ENCODE measurements around the gene PRUNE2.
"Not testable (repeated sequence)": the region's sequence is repeated elsewhere in the genome, so short reads cannot be mapped to it uniquely, and the experiment has no call there.

Gene PRUNE2

DNA sequence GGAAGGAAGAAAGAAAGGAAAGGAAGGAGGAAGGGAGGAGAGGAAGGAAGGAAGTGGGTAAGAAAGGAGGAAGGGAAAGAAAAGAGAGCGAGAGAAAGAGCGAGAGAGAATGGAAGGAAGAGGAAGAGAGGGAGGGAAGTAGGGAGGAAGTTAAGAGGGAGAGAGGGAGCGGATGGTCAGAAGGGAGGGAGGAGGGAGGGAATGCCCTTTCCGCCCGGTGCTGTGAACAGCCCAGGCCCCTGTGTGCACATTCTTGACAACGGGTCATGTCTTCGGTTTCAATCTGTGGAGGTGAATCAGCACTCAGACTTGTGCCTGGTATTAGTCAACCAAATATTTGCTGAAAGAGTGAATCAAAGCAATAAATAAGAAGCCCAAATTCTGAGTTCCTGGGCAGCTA, 39.2 kb downstream of the PRUNE2 start:
- peak; percentile 99 for DNase-seq

DNA sequence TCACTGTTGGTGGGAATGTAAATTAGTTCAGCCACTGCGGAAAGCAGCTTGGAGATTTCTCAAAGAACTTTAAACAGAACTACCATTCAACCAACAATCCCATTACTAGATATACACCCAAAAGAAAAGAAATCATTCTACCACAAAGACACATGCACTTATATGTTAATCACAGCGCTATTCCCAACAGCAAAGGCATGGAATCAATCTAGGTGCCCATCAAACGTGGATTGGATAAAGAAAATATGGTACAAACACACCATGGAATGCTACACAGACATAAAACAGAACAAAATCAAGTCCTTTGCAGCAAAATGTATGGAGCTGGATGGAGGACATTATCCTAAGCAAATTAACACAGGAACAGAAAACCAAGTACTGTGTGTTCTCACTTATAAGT, 42.1 kb downstream of the PRUNE2 start:
- no peak for DNase-seq

DNA sequence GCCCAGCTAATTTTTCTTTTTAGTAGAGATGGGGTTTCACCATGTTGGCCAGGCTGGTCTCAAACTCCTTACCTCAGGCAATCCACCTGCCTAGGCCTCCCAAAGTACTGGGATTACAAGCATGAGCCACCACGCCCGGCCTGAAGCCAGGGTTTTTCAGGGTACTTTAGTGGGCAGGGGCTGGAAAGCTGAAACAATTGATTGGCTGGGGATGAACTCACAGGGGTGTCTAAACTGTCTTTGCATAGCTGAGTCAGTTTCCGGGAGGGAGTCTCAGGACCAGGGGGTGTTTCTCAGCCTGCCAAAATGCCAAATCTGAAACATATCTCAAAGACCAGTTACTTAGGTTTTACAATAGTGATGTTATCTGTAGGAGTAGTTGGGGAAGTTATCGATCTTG, 46.1 kb downstream of the PRUNE2 start:
- no peak for DNase-seq

DNA sequence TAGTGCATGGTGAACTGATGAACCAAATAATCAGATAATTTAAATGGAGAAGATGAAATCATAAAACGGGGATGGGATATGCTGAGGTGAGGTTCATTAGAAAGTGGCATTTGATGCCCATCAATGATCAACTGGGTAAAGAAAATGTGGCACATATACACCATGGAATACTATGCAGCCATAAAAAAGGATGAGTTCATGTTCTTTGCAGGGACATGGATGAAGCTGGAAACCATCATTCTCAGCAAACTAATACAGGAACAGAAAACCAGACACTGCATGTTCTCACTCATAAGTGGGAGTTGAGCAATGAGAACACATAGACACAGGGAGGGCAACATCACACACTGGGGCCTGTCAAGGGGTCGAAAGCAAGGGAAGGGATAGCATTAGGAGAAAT, 47.7 kb downstream of the PRUNE2 start:
- DNase-seq, result not testable (repeated sequence)

DNA sequence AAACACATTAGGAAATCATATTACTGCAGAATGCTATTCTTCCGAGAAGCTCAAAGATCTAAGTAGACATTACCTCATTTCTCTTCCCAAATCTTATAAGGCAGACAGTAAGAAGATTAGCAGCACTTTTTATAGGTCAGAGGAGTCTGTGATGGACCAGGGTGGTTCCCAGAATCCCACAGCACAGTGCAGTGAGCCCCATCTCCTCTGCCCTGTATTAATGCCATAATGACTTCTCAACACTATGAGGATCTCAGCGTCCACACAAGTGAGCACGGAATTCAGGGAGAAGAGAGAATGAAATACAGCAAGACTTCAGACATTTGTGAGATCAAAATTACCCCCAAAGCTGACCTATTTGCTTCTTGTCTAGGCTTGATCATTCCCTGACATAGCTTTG, 49.9 kb downstream of the PRUNE2 start:
- no peak for DNase-seq

DNA sequence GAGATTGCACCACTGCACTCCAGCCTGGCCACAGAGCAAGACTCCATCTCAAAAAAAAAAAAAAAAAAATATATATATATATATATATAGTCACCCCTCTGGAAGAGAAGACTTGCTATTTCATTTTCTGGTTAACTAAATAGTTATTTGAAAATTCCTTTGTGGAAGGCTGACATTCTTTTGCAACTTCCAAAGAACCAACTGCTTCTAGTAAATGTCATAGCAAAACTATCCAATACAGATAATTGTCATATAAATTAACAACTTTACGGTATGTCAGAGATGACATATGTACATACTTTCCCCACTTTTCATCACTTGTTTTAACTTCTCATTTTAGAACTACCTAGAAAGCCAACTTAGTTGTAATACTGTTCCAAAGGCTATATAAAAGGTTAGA, 50.9 kb downstream of the PRUNE2 start:
- DNase-seq, result no peak

DNA sequence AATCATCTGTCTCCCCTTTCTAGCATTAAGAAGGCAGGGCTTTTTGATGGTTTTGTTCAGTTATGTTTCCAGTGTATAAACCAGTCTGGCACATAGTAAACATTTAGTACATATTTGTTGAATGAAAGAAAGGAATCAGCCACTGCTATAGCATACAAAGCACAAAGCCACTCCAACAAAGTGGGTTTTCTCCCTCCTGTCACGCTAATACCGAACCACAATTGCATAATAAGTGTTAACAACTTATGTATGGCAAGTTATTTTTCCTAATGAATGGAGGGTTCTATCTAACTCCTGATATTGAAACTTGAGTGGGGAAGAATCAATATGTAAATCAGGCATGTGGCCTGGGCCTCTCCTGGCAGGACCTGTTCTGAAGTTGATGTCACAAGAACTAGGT, 53.9 kb downstream of the PRUNE2 start:
- DNase-seq, result no peak

DNA sequence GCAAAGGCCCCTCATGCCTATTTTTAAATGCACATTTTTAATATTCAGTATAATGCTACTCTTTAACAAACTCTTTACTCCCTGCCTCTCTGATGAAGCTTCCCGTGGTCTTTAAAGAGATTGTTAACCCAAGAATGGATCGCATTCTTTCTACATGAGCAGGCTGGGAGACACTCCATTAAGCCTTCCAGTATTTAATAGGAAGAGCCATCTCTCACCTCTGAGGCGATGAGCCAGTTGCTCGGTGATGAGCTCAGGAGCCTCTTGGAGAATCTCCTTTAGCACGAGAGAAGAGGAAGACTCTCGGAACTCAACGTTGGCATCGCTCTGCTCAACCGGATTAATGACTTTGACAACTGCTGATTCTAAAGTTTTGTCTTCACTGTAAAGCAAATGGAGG, 59.6 kb downstream of the PRUNE2 start:
- no peak for DNase-seq

DNA sequence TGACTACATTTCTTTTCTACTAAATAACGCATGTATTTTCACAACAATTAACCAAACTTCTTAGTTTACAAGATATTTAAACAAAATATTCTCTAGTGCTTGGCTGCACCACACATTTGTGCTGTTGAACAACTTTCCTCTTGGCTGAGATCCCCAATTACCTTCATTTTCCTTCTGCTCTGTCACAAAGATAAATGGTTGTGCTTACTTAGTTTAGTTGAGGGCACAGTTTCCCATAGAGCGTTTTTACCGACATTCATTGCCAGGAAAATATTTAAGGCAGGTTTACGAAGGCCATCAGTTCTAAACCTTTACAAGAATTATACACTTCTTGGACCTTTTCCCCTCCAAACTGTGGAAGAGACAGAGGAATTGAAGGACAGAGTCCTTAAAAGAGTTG, 60.7 kb downstream of the PRUNE2 start:
- DNase-seq, result no peak

DNA sequence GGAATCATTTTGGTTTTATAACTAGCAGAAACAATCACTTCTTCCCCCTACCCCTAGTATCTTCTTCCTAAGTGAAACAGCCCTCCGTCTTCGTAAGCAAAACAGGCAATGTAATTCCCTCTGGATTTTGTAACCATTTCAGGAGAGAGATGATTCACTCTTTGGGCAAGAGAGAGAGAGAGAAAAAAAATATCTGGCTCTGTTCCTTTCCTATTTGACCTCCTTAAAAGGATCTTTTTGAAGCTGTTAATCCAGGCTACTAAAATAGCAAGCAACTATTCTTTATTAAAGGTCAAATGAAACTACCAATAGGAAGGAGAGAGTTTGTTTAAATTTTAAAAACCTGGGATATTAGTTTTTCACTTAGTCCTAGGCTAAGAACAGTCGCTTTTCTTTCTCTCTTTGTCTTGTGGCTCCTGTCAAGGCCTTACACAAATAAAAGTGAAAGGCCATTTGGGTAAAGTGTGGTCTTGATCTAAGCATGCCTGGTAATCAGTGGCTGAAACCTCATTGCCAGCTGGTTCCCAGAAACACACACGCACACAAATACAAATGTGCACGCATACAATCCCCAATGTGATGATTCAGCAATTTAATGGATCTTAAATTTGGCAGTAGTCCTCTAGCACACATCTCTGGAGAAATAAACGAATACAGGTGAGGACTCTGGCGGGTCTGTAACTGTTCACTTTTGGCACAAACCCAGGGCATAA, 70.2 kb downstream of the PRUNE2 start:
- DNase-seq, result peak; percentile 95

DNA sequence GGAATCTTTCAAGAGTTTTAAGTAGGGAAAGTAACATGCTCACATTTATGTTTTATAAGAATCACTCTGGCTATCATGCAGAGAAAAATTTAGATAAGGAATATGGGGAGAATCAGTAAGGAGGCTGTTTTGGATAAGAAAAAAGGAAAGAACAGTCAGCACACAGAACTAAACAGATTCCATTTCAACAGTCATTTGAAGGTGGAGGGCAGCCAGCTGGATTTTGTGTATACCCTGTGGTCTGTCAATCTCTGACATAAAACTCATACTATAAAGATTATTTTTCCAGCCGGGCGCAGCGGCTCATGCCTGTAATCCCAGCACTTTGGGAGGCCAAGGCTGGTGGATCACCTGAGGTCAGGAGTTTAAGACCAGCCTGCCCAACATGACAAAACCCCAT, 77.5 kb downstream of the PRUNE2 start:
- no peak for DNase-seq

DNA sequence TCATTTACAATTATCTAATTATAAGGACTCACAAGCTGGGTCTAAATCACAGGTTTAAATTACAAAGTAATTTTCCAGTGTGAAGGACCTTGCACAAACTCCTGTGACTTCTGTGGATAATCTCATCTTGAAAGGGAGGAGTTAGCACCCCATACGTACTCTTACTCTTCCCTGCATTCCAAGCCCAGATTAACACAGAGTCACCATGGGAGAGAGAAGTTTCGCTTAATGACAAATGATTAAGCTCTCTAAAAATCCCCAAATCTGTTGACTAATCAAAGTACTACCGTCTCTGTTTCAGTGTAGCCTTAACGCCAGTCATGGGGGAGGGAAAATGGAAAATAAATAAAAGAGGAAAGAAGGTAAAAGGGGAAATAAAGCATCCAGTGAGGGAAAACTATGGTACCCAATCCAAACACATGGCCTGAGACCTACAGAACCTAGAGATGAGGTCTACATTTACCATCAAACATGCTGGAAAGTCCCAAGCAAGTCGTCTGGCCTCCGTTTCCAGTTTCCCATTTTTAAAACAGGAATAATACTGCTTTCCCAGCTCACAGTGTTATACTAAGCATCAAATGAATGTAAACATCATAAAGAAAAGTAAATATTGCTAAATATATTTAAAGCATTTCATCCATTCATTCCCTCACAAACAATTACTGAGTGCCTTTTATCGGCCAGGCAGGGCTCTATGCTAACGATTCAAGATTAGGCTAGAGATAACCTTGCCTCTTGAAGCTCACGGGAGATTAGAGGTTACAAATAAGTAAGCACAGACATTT, 78.4 kb downstream of the PRUNE2 start:
- peak; percentile 26 for DNase-seq

DNA sequence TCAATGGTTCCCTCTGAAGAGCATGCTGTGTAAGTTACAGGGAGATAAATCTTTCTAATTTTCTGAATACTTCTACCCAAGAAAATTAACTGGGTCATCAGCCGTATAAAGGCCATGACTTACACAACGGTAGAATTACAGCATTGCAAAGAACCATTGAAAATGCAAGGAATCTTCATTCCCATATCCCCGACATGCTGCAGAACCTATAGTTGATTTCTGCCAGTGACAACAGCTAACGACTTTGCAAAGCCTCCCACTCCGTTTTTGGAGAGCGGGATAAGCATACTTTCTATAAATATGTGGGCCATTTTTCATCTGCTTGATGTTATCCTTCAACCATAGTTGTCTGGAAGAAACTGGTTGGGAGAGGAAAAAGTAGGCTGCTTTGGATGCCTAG, 85.5 kb downstream of the PRUNE2 start:
- no peak for DNase-seq

DNA sequence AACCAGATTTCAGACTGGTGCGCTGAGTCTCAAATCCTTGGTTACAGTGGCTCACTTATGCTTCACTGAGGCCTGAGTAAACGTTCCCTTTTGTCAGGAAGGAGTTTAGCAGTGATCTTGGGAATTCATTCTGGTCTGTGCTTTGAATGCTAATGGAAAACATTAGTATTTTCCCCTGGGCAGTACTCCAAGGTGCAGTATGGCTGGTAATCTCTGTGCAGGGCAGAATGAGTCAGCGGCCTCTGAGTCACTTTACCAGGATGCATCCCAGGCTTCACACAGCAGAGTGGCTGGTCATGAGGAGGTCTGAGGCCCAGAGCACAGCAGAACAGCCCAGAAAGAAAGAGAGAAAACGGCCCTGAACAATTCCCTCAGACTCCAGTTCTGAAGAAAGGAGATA, 87.6 kb downstream of the PRUNE2 start:
- DNase-seq, result peak; percentile 99

DNA sequence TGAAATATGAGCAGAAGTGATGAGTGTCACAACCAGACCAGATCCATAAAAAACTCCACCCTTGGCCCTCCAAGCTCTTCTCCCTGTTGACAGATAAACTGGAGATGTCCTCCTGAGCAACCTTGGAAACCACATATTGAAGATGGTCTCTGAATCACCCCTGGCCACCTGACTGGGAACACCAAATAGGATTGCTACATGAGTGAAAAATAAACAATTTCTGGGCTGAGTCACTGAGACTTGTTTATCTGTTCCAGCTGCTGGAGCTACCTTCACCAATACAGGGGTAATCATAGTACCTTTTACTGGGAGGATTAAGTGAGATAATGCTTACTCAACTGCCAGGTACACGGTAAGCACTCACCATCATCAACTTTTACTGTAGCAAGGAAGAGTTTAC, 88.4 kb downstream of the PRUNE2 start:
- peak; percentile 93 for DNase-seq

DNA sequence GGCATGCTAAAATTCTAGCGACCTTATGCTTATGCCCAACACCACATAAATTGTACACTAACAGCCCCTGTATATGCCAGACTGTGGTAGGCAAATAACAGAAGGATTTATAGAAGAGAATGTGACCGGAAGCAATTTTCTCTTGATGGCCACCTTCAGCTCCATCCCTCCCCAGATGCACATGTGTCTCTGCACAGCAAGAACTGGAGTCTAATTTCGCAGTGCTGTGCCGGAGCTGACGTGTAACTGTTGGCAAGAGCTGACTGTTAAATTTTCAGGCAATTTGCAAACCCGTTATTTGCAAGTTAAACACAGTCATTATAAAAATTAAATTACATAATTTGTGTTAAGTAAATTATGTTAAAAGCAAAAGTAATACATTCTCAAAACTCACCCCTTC, 93.3 kb downstream of the PRUNE2 start:
- no peak for DNase-seq

DNA sequence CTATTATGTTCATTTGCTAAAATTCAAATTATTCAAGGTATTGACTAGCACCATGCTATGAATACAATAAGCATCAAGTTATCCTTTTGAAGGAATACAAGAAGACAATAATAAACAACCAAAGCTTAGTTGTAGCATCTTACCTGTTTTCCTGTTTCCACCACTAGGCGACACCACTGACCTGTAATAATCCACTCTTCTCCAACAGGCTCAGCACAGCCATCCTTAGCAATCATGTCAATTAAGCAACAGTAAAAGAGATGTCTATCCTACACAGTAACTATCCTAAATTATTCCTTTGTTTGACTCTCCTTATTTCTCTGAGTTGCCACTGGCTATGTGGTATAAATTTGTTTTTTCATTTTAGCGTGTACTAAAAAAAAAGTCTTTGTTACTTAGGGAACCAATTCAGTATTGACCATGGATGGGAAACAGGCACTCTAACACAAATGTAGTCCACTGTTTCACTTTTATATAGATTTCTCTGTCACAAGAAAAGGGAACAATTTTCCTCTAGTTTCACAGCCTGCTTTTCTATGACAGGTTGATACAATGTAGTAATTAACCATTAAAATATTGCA, 95.4 kb downstream of the PRUNE2 start:
- peak; percentile 65 for DNase-seq

DNA sequence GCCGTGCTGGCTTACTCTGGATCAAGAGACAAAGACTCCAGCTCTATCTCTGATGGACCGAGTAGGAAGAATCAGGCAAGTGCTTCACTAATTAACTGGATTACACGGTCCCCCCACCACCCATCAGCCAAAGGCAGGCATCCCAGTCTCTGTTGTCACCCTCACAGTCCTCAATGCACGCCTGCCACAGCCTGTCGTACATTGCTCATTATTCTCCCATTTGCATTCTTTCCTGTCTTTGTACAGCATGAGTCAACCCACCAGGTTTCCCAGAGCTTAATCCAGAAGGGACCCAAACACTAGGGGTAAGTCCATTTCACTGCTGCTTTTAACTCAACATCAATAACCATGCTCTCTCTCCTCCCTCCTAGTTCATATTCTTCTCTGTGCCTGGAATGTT, 97.3 kb downstream of the PRUNE2 start:
- DNase-seq, result peak; percentile 15

DNA sequence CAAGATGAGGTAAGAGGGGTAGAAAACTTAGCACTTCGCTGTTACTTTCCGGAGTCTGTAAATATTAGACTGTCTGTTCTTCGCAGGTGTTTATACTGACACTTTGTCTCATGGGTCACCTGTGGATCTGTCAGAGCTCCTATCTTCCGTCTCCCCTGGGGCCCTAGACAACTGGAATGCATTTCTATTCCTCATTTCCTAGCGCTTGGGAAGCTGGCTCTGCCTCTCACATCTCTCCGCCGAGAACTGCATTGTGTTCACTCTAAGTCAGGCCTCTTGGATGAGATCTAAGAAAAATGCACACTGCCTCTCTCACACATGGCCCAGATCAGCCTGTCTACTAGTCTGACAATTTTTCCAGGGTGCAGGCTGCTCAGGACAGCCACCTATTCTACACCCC, 102.2 kb downstream of the PRUNE2 start:
- DNase-seq, result no peak

DNA sequence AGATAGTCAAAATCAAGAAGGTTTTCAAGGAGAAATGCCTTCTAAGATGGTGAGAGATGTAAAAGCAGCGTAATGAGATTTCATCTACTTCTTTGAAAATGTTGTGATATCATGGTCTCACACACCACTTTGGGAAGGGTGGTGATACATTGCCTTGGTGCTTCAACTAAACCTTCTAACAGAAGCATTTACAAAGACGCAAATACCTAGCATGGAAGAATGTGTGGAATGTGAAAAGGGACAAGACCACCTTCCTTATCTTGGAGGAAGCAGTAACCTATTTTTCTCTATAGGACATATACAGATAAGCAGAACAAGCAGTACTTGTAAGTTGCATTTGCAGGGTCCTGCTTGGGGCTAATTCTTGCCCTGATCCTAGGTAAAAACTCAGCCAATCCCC, 102.8 kb downstream of the PRUNE2 start:
- no peak for DNase-seq

DNA sequence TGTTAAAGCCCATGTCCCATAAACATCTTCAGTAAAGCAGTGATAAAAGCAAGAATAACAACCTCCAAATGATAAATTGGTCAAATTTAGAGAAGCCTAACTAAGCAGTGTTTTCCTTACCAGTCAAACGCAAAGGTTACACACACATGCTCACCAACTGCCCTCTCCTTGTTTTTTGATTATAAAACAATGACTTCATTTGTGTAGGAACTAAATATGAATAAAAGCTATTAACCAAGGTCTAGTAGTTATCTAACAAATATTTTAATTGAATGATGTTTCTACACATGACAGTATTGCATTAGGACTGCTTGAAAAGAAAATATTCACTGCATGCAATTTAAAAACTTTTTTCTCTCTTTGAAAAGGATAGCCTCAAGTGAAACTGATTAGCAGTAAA, 105.0 kb downstream of the PRUNE2 start:
- no peak for DNase-seq

DNA sequence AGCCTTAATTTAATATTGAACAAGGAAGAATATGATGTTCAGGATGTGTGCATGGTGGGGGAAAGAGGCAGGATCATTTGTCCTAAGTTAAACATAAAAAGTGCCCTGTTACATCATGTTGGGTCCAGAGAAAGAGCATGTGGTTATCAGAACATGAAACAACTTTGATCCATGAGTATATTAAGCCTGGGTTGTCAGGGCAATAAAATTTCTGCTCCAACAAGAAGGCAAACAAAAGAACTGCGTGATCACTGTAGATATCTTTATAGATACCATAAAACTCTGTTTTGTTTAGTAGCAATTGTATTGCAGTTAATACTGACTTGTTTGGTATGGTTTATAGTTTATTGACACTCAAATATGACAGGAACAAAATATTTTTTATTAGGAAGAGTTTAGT, 106.4 kb downstream of the PRUNE2 start:
- no peak for DNase-seq

DNA sequence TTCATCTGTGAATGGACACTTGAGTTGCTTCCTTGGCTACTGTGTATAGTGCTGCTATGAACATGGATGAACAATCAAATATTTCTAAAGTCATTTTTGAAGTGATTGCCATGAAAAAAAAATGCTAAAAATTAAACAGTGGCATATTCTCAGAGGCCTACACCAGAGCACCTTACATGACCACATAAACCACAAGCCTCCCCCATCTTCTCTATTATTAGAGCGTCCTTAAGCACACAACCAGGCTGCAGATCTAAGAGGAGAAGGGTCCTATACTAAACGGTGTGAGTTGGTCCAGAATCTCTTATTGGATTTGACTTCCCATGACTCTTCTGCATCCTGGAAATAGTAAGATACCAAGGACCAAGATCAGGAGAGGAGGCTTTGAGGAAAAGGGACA, 107.4 kb downstream of the PRUNE2 start:
- no peak for DNase-seq

DNA sequence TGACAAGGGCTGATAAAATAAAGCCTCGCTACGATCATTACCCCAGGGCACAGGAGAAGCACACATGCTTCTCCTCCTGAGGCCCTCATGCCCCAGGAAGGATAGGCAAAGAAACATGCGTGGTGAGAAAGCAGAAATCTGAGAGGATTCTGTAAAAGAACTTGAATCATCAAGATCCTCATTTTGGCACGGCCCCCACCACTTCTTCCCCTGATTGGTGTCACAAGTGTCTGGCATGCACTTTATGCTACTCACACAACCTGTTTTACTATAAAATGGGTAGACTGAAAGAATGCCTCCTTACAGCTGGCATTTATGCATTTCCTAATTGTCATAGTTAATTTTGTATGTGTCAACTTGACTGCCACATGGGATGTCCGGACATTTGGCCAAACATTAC, 109.6 kb downstream of the PRUNE2 start:
- DNase-seq, result no peak
